Camera-type eye (tissue), 1 donor: ENCODE data around the gene OVCH2. TPM values are rescaled to one million over a fixed set of nuclear protein-coding genes. Genes with fewer than 3 reads are reported as not detected.

ENCODE experiments used
- total RNA-seq: library from RNA; depleted of rRNA; stranded (reverse); fragments of >200 nt; gene quantifications from one replicate; pipeline ENCODE4 v1.2.3, GENCODE V29; 2014

The OVCH2 gene, protein sequence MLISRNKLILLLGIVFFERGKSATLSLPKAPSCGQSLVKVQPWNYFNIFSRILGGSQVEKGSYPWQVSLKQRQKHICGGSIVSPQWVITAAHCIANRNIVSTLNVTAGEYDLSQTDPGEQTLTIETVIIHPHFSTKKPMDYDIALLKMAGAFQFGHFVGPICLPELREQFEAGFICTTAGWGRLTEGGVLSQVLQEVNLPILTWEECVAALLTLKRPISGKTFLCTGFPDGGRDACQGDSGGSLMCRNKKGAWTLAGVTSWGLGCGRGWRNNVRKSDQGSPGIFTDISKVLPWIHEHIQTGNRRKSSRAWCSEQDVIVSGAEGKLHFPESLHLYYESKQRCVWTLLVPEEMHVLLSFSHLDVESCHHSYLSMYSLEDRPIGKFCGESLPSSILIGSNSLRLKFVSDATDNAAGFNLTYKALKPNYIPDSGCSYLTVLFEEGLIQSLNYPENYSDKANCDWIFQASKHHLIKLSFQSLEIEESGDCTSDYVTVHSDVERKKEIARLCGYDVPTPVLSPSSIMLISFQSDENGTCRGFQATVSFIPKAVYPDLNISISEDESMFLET
- total RNA-seq, result not detected

DNA sequence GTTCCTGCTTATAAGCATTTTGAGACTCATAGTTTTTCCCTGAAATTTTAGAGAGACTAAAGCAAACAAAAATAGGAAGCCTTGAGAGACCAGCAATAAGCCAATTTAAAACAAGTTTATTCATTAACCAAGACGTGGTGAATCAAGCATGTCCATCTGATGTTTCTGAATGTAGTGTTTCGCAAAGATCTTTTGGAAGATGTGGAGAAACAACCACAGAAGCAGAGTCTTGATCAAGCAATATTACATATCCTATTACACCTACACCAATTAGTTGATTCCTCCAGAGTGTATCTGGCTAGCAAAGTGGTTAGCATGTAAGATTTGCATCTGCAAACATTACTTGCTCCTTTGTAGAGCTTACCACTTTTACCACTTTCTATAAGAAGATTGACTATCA is at the start of gene OVCH2:
Gene OVCH2 (minus strand): TSS at position 101 of the 400 bp plus-strand sequence. CDS start 83 bp downstream, at position 18.

DNA sequence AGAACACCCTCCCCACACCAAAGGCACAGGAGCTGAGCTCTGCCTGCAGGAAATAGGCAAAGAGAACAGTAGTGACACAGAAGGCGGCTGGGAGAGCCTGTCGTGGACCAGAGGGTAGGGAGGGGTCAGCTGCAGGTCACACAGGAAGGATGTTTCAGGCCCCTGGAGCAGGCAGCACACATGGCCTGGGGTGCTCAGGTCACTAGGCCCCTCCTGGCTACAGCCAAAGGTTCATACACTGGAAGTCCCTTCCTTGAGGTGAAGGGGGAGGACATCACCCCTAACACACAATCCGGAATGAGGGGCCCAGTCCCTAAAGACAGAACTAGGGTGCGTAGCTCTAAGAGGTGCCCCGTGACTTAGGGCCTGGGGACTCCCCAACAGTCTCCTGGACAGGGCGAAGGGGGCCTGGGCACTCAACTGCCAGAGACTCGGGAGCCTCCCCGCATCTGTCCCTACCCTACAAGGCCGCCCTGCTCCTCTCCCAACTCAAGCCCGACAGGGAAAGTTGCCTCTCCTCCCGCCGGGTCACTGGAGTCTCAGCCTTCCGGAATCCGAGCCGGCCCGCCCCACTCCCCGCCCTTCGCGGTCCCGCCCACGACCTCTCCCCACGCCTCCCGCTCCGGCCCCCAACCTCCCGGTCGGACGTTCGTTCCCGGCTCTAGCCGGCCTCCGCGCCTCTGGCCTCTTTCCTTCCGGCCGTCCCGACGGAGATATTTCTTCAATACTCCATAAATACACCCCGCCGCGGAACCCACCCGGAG is 33.1 kb downstream of the OVCH2 start, which contains the start of gene CYB5R2:
Gene CYB5R2 (minus strand): TSS at position 541 of the 764 bp plus-strand sequence. CDS start 675 bp downstream, outside the sequence.

Other genes starting within 250 kb of the OVCH2 start
- 25.7 TPM for gene OLFML1, start 221.0 kb downstream of the OVCH2 start, total RNA-seq
- gene PPFIBP2, start 192.5 kb downstream of the OVCH2 start, total RNA-seq, result 37.8 TPM
- 13.6 TPM for gene CYB5R2, start 33.0 kb downstream of the OVCH2 start, total RNA-seq
- gene OR5P2, start 90.5 kb upstream of the OVCH2 start, total RNA-seq, result not detected
- not detected for gene OR5P3, start 124.4 kb upstream of the OVCH2 start, total RNA-seq
- gene OR10A6, start 224.8 kb upstream of the OVCH2 start, total RNA-seq, result not detected
- gene OR10A3, start 235.2 kb upstream of the OVCH2 start, total RNA-seq, result not detected